Ishikawa (cell line): ENCODE measurements around the gene ARHGAP29.

Experiments used
- CEBPB ChIP-seq: IDR thresholded peaks from 2 replicates; pipeline ENCODE4 v1.6.1; 2012
- CREB1 ChIP-seq: IDR thresholded peaks from 2 replicates; pipeline ENCODE4 v1.6.1; 2012; ENCODE audit warnings: low read depth
- EGR1 ChIP-seq: IDR thresholded peaks from 2 replicates; pipeline ENCODE4 v1.6.1; 2012
- EP300 ChIP-seq: IDR thresholded peaks from 2 replicates; pipeline ENCODE4 v1.6.1; 2012; ENCODE audit warnings: borderline replicate concordance
- FOXM1 ChIP-seq: IDR thresholded peaks from 2 replicates; pipeline ENCODE4 v1.6.1; 2012; ENCODE audit warnings: low read depth, borderline replicate concordance
- MAX ChIP-seq: IDR thresholded peaks from 2 replicates; pipeline ENCODE4 v1.6.1; 2012
- NFIC ChIP-seq: IDR thresholded peaks from 2 replicates; pipeline ENCODE4 v1.6.1; 2012
- RAD21 ChIP-seq: IDR thresholded peaks from 2 replicates; pipeline ENCODE4 v1.6.1; 2012; ENCODE audit warnings: low read depth
- TAF1 ChIP-seq: IDR thresholded peaks from 2 replicates; pipeline ENCODE4 v1.6.1; 2012; ENCODE audit warnings: low read depth, mild to moderate bottlenecking
- TCF12 ChIP-seq: IDR thresholded peaks from 2 replicates; pipeline ENCODE4 v1.6.1; 2012; ENCODE audit warnings: low read depth
- TEAD4 ChIP-seq: IDR thresholded peaks from 2 replicates; pipeline ENCODE4 v1.6.1; 2012
- USF1 ChIP-seq: IDR thresholded peaks from 2 replicates; pipeline ENCODE4 v1.6.1; 2012
- YY1 ChIP-seq: IDR thresholded peaks from 2 replicates; pipeline ENCODE4 v1.6.1; 2012; ENCODE audit warnings: low read depth
- ZBTB7A ChIP-seq: IDR thresholded peaks from 2 replicates; pipeline ENCODE4 v1.6.1; 2012; ENCODE audit warnings: low read depth
- TF ChIP-seq, protein P1 (sequence below): IDR thresholded peaks from 2 replicates; pipeline ENCODE4 v1.6.1; 2012; ENCODE audit warnings: low read depth, mild to moderate bottlenecking

ARHGAP29 gene

GRCh38 chr1:94284476-94284875 lies 47.1 kb upstream of the ARHGAP29 start:
- TF ChIP-seq EP300 (no peak), NFIC (no peak), USF1 (no peak), ZBTB7A (no peak), YY1 (no peak), TEAD4 (no peak), CREB1 (no peak), CEBPB (no peak), FOXM1 (no peak), TCF12 (no peak), EGR1 (no peak)
- TF ChIP-seq, protein P1, sequence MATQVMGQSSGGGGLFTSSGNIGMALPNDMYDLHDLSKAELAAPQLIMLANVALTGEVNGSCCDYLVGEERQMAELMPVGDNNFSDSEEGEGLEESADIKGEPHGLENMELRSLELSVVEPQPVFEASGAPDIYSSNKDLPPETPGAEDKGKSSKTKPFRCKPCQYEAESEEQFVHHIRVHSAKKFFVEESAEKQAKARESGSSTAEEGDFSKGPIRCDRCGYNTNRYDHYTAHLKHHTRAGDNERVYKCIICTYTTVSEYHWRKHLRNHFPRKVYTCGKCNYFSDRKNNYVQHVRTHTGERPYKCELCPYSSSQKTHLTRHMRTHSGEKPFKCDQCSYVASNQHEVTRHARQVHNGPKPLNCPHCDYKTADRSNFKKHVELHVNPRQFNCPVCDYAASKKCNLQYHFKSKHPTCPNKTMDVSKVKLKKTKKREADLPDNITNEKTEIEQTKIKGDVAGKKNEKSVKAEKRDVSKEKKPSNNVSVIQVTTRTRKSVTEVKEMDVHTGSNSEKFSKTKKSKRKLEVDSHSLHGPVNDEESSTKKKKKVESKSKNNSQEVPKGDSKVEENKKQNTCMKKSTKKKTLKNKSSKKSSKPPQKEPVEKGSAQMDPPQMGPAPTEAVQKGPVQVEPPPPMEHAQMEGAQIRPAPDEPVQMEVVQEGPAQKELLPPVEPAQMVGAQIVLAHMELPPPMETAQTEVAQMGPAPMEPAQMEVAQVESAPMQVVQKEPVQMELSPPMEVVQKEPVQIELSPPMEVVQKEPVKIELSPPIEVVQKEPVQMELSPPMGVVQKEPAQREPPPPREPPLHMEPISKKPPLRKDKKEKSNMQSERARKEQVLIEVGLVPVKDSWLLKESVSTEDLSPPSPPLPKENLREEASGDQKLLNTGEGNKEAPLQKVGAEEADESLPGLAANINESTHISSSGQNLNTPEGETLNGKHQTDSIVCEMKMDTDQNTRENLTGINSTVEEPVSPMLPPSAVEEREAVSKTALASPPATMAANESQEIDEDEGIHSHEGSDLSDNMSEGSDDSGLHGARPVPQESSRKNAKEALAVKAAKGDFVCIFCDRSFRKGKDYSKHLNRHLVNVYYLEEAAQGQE = no peak

- no peak for TF ChIP-seq CEBPB
- no peak for TF ChIP-seq EP300
- no peak for TF ChIP-seq YY1
- no peak for TF ChIP-seq EGR1
- TF ChIP-seq ZBTB7A = no peak
- no peak for TF ChIP-seq CREB1
- no peak for TF ChIP-seq MAX
- no peak for TF ChIP-seq TEAD4
- TF ChIP-seq TAF1 = no peak
- TF ChIP-seq RAD21 = no peak
- TF ChIP-seq FOXM1 = no peak
- no peak for TF ChIP-seq TCF12
- TF ChIP-seq, protein P1 = no peak
Observed at GRCh38 chr1:94283462-94283861, 46.1 kb upstream of the ARHGAP29 start.

DNA sequence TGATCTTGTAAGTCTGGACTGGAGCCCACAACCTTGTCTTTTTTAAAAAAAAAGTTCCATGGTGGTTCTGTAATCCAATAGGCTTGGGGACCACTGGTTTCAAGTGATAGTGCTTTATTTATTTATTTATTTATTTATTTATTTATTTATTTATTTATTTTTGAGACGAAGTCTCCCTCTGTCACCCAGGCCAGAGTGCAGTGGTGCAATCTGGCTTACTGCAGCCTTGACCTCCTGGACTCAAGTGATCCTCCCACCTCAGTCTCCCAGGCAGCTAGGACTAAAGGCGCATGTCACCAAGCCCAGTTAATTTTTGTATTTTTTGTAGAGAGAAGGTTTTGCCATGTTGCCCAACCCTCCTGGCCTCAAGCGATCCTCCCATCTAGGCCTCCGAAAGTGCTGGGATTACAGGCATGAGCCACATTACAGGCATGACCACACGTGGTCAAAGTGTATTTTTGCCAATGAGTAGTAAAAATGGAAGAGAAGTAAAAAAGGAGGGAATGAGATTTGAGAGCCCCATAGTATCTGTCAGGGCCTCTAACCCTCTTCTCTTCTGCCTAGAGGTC lies 44.8 kb upstream of the ARHGAP29 start:
- TF ChIP-seq RAD21 (no peak), TEAD4 (no peak)
- TF ChIP-seq, protein P1 = no peak

DNA sequence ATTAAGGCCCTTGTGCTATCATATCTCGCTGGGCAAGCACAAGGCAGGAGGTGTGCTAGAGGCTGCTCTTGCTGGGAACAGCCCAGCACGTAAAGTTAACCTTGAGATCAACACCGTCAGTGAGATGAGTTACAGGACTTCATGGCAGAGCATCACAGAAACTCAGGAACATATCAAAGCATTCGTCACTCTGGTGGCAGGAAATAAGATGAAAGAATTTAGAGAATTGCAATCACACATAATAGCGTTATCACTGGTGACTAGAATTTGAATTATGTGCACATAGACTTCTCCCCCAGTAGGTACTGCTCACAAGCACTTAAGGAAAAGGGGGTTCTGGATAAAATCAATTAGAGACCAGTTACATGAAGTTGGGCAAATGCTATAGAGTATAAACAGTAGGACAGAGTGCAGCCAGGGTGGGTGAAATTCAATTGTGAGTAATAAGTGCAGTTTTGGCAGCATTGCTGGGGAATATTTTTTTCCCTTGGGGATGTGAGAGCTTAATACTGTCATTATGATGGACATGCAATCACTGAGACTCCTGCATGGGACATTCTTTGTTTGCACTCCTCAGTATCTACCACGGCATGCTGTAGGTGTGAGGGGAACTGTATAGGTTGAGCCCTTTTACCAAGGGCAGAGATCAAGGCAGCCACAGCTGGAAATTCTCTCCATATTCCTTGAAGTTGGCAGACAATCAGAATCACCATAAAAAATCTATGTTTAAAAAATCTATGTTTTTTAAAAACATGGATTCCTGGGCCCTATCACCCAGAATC lies 44.2 kb upstream of the ARHGAP29 start:
- TF ChIP-seq CREB1 = no peak
- no peak for TF ChIP-seq TEAD4
- no peak for TF ChIP-seq USF1
- TF ChIP-seq ZBTB7A = no peak
- no peak for TF ChIP-seq YY1
- no peak for TF ChIP-seq TAF1
- no peak for TF ChIP-seq TCF12
- no peak for TF ChIP-seq FOXM1
- TF ChIP-seq CEBPB = no peak
- TF ChIP-seq RAD21 = no peak

- TF ChIP-seq TAF1 (no peak), RAD21 (no peak), USF1 (no peak), TEAD4 (no peak), CREB1 (no peak), YY1 (no peak), CEBPB (no peak), EP300 (no peak), FOXM1 (no peak)
Observed at GRCh38 chr1:94280541-94280940, 43.2 kb upstream of the ARHGAP29 start.
